ENCODE measurements around the gene ZNF407.

Gene ZNF407

DNA sequence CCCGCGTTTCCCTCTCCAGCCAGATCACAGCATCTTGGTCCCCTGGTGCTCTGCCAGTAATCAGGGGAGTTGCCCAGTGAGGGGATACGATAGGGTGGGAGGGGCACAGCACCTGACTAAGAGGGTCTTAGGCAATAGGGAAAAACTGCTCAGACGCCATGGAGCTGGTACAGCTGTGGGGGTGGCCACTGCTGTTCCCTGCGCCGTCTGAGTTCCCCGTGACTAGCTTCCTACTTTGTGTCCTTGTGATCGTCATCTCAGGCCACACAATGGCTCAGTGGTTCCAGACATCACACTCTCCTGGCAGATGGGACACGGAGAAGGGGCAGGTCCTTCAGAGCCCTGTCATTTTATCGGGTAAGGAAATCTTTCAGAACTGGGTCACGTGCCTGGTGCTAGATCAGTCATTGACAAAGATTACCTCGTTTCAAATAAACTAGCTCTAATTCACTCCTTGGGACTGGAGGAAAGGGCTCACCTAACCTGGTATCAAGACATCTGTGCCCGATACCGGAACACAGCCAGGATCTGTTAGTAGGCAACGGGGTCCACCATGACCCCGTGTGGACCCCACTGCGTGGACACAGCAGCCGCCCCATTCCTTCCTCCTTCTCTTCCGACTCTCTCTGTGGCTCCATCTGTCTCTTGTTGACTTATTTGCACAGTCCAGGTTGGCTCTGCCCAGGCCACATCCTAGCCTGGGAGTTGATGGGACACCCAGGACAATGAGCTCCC lies 509.7 kb downstream of the ZNF407 start:
- Histone ChIP-seq H3K9me2 (replicated peaks; ENCODE audit: insufficient read depth, low read length) (no peaks in the 10 kb centered on the region), H3K27me3 (ENCODE audit: low read length) (no peaks in the 10 kb centered on the region; the same call in 1 of the 2 replicates), H4K20me1 (ENCODE audit: low read depth, low read length) (no peaks in the 10 kb centered on the region), H3K4me3 (ENCODE audit: insufficient read depth, low read length, poor library complexity, severe bottlenecking) (no peak overlapping the region), H3K79me2 (ENCODE audit: insufficient read depth, low read length) (no peaks in the 10 kb centered on the region), H3K9me3 (ENCODE audit: insufficient read depth, low read length) (no peaks in the 10 kb centered on the region), H2AFZ (ENCODE audit: low read depth, low read length, severe bottlenecking) (no peak overlapping the region), H3K36me3 (ENCODE audit: low read length) (no peaks in the 10 kb centered on the region), H3F3A (ENCODE audit: insufficient read depth) (no peaks in the 10 kb centered on the region), H3K27ac (ENCODE audit: low read depth, low read length) (no peak overlapping the region), H3K9ac (ENCODE audit: low read length) (no peak overlapping the region), H3K4me2 (ENCODE audit: low read depth, low read length, poor library complexity, severe bottlenecking) (no peak overlapping the region)
- TF ChIP-seq EZH2phosphoT487 (conservative IDR thresholded peaks at IDR 0.05; ENCODE audit: low read length), result no peak
- TF ChIP-seq, protein P1, sequence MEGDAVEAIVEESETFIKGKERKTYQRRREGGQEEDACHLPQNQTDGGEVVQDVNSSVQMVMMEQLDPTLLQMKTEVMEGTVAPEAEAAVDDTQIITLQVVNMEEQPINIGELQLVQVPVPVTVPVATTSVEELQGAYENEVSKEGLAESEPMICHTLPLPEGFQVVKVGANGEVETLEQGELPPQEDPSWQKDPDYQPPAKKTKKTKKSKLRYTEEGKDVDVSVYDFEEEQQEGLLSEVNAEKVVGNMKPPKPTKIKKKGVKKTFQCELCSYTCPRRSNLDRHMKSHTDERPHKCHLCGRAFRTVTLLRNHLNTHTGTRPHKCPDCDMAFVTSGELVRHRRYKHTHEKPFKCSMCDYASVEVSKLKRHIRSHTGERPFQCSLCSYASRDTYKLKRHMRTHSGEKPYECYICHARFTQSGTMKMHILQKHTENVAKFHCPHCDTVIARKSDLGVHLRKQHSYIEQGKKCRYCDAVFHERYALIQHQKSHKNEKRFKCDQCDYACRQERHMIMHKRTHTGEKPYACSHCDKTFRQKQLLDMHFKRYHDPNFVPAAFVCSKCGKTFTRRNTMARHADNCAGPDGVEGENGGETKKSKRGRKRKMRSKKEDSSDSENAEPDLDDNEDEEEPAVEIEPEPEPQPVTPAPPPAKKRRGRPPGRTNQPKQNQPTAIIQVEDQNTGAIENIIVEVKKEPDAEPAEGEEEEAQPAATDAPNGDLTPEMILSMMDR (IDR thresholded peaks at IDR 0.05; ENCODE audit: insufficient read depth, low read length, poor library complexity, severe bottlenecking), result no peak

DNA sequence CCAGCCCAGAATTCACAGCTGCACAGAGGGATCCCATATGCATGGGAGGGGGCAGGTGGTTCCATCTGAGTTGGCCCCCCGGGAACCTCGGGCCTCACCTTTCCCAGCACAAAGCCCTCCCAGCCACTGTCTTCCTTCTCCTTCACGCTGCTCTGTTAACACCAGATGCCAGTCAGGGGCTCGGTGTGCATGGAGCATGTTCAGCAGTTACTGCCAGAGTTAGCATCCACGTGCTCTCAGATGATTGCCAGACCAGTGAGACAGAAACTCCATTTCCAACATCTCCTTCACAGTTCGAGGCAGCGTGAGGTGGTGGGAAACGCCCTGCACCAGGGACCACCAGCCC lies 510.2 kb downstream of the ZNF407 start:
- no peaks in the 10 kb centered on the region for H3K36me3 ChIP-seq (ENCODE audit: low read length)
- no peaks in the 10 kb centered on the region for H3K9me3 ChIP-seq (ENCODE audit: insufficient read depth, low read length)
- no peak overlapping the region for H3K27ac ChIP-seq (ENCODE audit: low read depth, low read length)
- no peak overlapping the region for H3K4me3 ChIP-seq (ENCODE audit: insufficient read depth, low read length, poor library complexity, severe bottlenecking)
- no peaks in the 10 kb centered on the region for H4K20me1 ChIP-seq (ENCODE audit: low read depth, low read length)
- no peak overlapping the region for H2AFZ ChIP-seq (ENCODE audit: low read depth, low read length, severe bottlenecking)
- no peak overlapping the region for H3K4me2 ChIP-seq (ENCODE audit: low read depth, low read length, poor library complexity, severe bottlenecking)
- H3K9ac ChIP-seq (ENCODE audit: low read length), result no peak overlapping the region
- H3K79me2 ChIP-seq (ENCODE audit: insufficient read depth, low read length), result no peaks in the 10 kb centered on the region
- no peaks in the 10 kb centered on the region for H3F3A ChIP-seq (ENCODE audit: insufficient read depth)
- no peaks in the 10 kb centered on the region for H3K9me2 ChIP-seq (replicated peaks; ENCODE audit: insufficient read depth, low read length)
- TF ChIP-seq, protein P1 (IDR thresholded peaks at IDR 0.05; ENCODE audit: insufficient read depth, low read length, poor library complexity, severe bottlenecking), result no peak
- TF ChIP-seq EZH2phosphoT487 (conservative IDR thresholded peaks at IDR 0.05; ENCODE audit: low read length), result no peak
- H3K27me3 ChIP-seq (ENCODE audit: low read length), result no peaks in the 10 kb centered on the region; the same call in 1 of the 2 replicates

DNA sequence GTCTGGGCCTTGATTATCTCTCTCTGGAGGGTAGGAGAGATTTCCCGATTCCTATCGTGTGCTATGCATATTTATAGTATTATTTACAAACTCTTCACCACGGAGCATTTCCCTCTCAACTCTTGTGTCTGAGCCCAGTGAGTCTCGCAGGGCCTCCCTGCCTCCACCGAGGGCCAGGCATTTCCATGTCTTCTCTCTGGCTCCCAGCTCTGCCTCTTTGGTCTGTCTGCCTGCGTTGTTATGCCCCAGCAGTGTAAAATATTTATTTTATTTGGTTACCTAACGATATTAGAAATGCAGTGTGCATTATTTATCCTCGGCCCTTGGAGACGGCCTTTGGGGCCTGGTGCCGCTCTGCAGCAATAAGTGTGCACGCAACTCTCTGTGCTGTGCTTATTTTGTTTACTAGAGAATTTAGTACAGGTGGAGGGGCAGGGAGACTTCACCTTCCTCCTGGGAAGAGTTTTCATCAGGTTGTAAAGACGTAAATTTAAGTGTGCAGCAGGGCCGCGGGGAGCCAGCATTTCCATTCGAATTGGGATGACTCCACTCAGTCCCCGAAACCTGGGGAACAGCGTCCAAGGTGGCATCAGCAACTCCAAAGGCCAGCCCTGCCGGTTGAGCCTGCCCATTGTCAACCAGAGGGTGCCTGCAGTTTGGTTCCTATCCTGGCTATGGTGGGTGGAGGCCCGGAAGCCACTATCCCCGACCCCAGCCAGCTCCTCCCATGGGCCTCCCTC lies 511.1 kb downstream of the ZNF407 start:
- TF ChIP-seq EZH2phosphoT487 (conservative IDR thresholded peaks at IDR 0.05; ENCODE audit: low read length), result no peak
- TF ChIP-seq, protein P1 (IDR thresholded peaks at IDR 0.05; ENCODE audit: insufficient read depth, low read length, poor library complexity, severe bottlenecking), result no peak
- no peaks in the 10 kb centered on the region for H4K20me1 ChIP-seq (ENCODE audit: low read depth, low read length)
- H3K27me3 ChIP-seq (ENCODE audit: low read length), result no peaks in the 10 kb centered on the region
- no peaks in the 10 kb centered on the region for H3K9me2 ChIP-seq (replicated peaks; ENCODE audit: insufficient read depth, low read length)
- no peaks in the 10 kb centered on the region for H3K79me2 ChIP-seq (ENCODE audit: insufficient read depth, low read length)
- H3F3A ChIP-seq (ENCODE audit: insufficient read depth), result no peaks in the 10 kb centered on the region
- no peak overlapping the region for H3K4me3 ChIP-seq (ENCODE audit: insufficient read depth, low read length, poor library complexity, severe bottlenecking)
- H3K36me3 ChIP-seq (ENCODE audit: low read length), result no peaks in the 10 kb centered on the region
- no peak overlapping the region for H3K27ac ChIP-seq (ENCODE audit: low read depth, low read length)
- H3K9ac ChIP-seq (ENCODE audit: low read length), result no peak overlapping the region
- no peaks in the 10 kb centered on the region for H3K9me3 ChIP-seq (ENCODE audit: insufficient read depth, low read length)
- no peak overlapping the region for H3K4me2 ChIP-seq (ENCODE audit: low read depth, low read length, poor library complexity, severe bottlenecking)
- no peak overlapping the region for H2AFZ ChIP-seq (ENCODE audit: low read depth, low read length, severe bottlenecking)
